K562 (cell line): ENCODE data around the gene ANXA4. TPM values are rescaled to one million over a fixed set of nuclear protein-coding genes. Genes with fewer than 3 reads are reported as not detected.

Experiments used
- EGR1 ChIP-seq: fragments of 450-650 bp; conservative IDR thresholded peaks from 2 replicates; pipeline ENCODE4 v1.6.1; 2017; ENCODE audit warnings: mild to moderate bottlenecking
- EP400 ChIP-seq: fragments of 450-650 bp; IDR thresholded peaks from 2 replicates; pipeline ENCODE4 v1.6.1; 2017; ENCODE audit warnings: antibody characterized with exemption, mild to moderate bottlenecking, moderate library complexity
- FOSL1 ChIP-seq: fragments of 200-800 bp; sonication (Bioruptor generic); conservative IDR thresholded peaks from 2 replicates; pipeline ENCODE4 v1.6.1; 2016; ENCODE audit warnings: missing genetic modification characterization, missing compliant biosample characterization
- GABPA ChIP-seq: fragments of 200-800 bp; sonication (Bioruptor generic); conservative IDR thresholded peaks from 2 replicates; pipeline ENCODE4 v1.6.1; 2016; ENCODE audit warnings: low read depth, missing genetic modification characterization, missing compliant biosample characterization
- GATA2 ChIP-seq: sonication (generic); formaldehyde crosslinking; IDR thresholded peaks from 2 replicates; pipeline ENCODE4 v1.4.0; 2020; ENCODE audit warnings: mild to moderate bottlenecking, missing genetic modification reagents
- JUND ChIP-seq, 2 experiments: IDR thresholded peaks; 2 replicates in 1 of 2; 3 replicates in 1 of 2; pipeline ENCODE4 v1.6.1; 2011; ENCODE audit warnings: borderline replicate concordance in 2 of 2, low read depth in 2 of 2, low read length in 2 of 2, improper control_type of control experiment in 1 of 2, missing biosample characterization in 1 of 2, missing genetic modification characterization in 1 of 2, missing genetic modification reagents in 1 of 2
- KDM5B ChIP-seq: fragments of 200-600 bp; sonication (generic); IDR thresholded peaks from 2 replicates; pipeline ENCODE4 v1.6.1; 2012; ENCODE audit warnings: low read depth, mild to moderate bottlenecking, moderate library complexity, low read length, control low read depth, inconsistent platforms; ENCODE audit not compliant: insufficient replicate concordance
- MTA2 ChIP-seq: fragments of 450-650 bp; IDR thresholded peaks from 2 replicates; pipeline ENCODE4 v1.6.1; 2016; ENCODE audit warnings: low read depth
- MYNN ChIP-seq, 2 experiments: sonication (generic); formaldehyde crosslinking in 1 of 2; IDR thresholded peaks; 2 replicates each; pipeline versions ENCODE4 v1.5.0 to v1.6.1; 2016 to 2020; ENCODE audit warnings: antibody characterized with exemption in 1 of 2, missing genetic modification reagents in 1 of 2
- NR3C1 ChIP-seq: sonication (generic); formaldehyde crosslinking; IDR thresholded peaks from 2 replicates; pipeline ENCODE4 v1.8.1; 2022; ENCODE audit warnings: missing genetic modification reagents
- PURB ChIP-seq: sonication (generic); formaldehyde crosslinking; IDR thresholded peaks from 2 replicates; pipeline ENCODE4 v1.9.0; 2021; ENCODE audit warnings: low read depth, mild to moderate bottlenecking, missing genetic modification reagents
- SIRT6 ChIP-seq: IDR thresholded peaks from one replicate; pipeline ENCODE4 v1.6.1; 2012; ENCODE audit warnings: low read depth, mild to moderate bottlenecking, control low read depth, inconsistent platforms, low read length, moderate library complexity
- SRSF7 ChIP-seq: fragments of 200-400 bp; formaldehyde crosslinking; optimal IDR thresholded peaks from 2 replicates; pipeline ENCODE3; 2017; ENCODE audit warnings: mild to moderate bottlenecking, low read depth, low read length
- TOE1 ChIP-seq, 2 experiments: fragments of 450-650 bp in 1 of 2; sonication (generic) in 1 of 2; formaldehyde crosslinking in 1 of 2; IDR thresholded peaks; 2 replicates each; pipeline versions ENCODE4 v1.7.1 to v1.8.0; 2016 to 2022; ENCODE audit warnings: borderline replicate concordance in 2 of 2, mild to moderate bottlenecking in 2 of 2, antibody characterized with exemption in 1 of 2, inconsistent platforms in 1 of 2, low read depth in 1 of 2, missing genetic modification reagents in 1 of 2, moderate library complexity in 1 of 2
- ZNF354B ChIP-seq: fragments of 250-450 bp; sonication (Bioruptor Pico); IDR thresholded peaks from 2 replicates; pipeline ENCODE4 v1.4.0; 2020
- ZNF398 ChIP-seq: fragments of 250-450 bp; sonication (Bioruptor Pico); IDR thresholded peaks from 2 replicates; pipeline ENCODE4 v1.8.0; 2021; ENCODE audit warnings: moderate library complexity, mild to moderate bottlenecking, inconsistent platforms
- polyA plus RNA-seq, 8 experiments: library from polyadenylated mRNA; depleted of rRNA in 4 of 8; stranded (reverse) in 5 of 8; unstranded in 3 of 8; fragments of >200 nt; fragmentation: Nextera tagmentation in 2 of 8; fragmentation: Illumina TruSeq in 1 of 8; extraction: Ambion mirVana in 2 of 8; extraction: Trizol in 1 of 8; gene quantifications; 2 replicates each; pipeline versions ENCODE4 v1.2.1 to v1.2.3, GENCODE V29; 2011 to 2014; ENCODE audit warnings: inconsistent platforms in 1 of 8, missing spikeins in 1 of 8
- total RNA-seq, 7 experiments: library from RNA; depleted of rRNA in 6 of 7; stranded (reverse); fragments of >200 nt in 6 of 7; fragmentation: Illumina TruSeq in 2 of 7; extraction: Trizol in 2 of 7; gene quantifications; 2 replicates each; pipeline versions ENCODE4 v1.2.1 to v1.2.3, GENCODE V29; 2011 to 2021; ENCODE audit warnings: low replicate concordance in 1 of 7
- TF ChIP-seq, protein P1 (sequence below): fragments of 250-450 bp; sonication (Bioruptor Pico); IDR thresholded peaks from 2 replicates; pipeline ENCODE4 v1.9.0; 2021; ENCODE audit warnings: mild to moderate bottlenecking, inconsistent platforms
- TF ChIP-seq, protein P2 (sequence below): sonication (generic); formaldehyde crosslinking; IDR thresholded peaks from 2 replicates; pipeline ENCODE4 v1.9.0; 2022; ENCODE audit warnings: mild to moderate bottlenecking, missing genetic modification reagents

The ANXA4 gene
- total and polyA plus RNA-seq, 9 of the 15 experiments (the other 6 are each of a cell fraction or from before 2014, with no cell fraction given), result 3.4 to 13.6 (median 11.6) TPM

DNA sequence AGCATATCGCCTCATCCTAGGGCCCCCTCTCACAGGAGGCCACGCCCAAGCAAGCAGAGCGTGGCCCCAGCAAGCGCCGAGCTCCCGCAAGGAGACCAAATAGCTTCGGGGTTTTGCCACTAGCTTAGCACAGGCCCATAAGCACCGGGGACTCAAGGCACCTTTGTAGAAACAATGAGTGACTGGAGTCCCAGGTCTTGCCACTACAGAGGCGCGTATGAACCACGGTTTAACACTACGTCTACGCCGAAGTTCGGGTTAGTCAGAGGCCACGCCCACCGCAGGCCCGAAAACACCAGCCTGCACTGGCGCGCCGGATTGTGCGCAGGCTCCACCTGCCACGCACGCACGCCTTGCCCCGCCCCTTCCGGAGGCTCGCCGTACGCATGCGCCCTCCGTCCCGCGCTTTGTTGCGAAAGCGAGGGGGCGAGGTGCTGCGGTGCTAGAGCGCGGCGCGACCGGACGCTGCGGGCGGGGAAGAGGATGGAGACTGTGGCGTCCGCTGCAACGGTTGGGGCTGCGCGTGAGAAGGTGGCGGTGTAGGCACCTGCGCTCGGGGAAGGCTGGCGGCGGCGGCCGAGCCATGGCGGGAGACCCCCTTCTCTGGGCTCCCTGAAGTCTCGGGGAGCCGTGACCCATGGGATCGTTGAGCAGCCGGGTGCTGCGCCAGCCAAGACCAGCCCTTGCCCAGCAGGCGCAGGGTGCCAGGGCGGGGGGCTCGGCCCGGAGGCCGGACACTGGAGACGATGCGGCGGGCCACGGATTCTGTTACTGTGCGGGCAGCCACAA, 87.5 kb downstream of the ANXA4 start, which contains the start of gene GMCL1 (continued):
- TF ChIP-seq JUND (IDR thresholded peaks at IDR 0.05; ENCODE audit: borderline replicate concordance, low read depth, low read length) (peak; percentile 27; the same call in 1 of the 2 replicates), JUND (tag; IDR thresholded peaks at IDR 0.05; ENCODE audit: borderline replicate concordance, low read depth, low read length) (no peak), FOSL1 (tag) (peak; percentile 48; the same call in 1 of the 2 replicates), TOE1 (IDR thresholded peaks at IDR 0.05; ENCODE audit: borderline replicate concordance) (0 out of 2 replicates have a peak, but pooled peaks have one; percentile 13), TOE1 (CRISPR knock-in tag; IDR thresholded peaks at IDR 0.05; ENCODE audit: borderline replicate concordance, low read depth) (peak; percentile 86; the same call in 1 of the 2 replicates), EGR1 (peak; percentile 89), SIRT6 (no peak), PURB (CRISPR knock-in tag) (no peak), MTA2 (no peak), SRSF7 (no peak), MYNN (IDR thresholded peaks at IDR 0.05) (no peak), MYNN (CRISPR knock-in tag; IDR thresholded peaks at IDR 0.05) (no peak), GABPA (peak; percentile 88), GATA2 (CRISPR knock-in tag) (no peak), EP400 (peak; percentile 97), KDM5B (peak; percentile 72), ZNF398 (CRISPR knock-in tag) (no peak), ZNF354B (no peak), NR3C1 (CRISPR knock-in tag) (peak; percentile 42; the same call in 1 of the 2 replicates)
- TF ChIP-seq, protein P1, sequence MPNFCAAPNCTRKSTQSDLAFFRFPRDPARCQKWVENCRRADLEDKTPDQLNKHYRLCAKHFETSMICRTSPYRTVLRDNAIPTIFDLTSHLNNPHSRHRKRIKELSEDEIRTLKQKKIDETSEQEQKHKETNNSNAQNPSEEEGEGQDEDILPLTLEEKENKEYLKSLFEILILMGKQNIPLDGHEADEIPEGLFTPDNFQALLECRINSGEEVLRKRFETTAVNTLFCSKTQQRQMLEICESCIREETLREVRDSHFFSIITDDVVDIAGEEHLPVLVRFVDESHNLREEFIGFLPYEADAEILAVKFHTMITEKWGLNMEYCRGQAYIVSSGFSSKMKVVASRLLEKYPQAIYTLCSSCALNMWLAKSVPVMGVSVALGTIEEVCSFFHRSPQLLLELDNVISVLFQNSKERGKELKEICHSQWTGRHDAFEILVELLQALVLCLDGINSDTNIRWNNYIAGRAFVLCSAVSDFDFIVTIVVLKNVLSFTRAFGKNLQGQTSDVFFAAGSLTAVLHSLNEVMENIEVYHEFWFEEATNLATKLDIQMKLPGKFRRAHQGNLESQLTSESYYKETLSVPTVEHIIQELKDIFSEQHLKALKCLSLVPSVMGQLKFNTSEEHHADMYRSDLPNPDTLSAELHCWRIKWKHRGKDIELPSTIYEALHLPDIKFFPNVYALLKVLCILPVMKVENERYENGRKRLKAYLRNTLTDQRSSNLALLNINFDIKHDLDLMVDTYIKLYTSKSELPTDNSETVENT (CRISPR knock-in tag), result no peak; the same call in 1 of the 2 replicates
- TF ChIP-seq, protein P2, sequence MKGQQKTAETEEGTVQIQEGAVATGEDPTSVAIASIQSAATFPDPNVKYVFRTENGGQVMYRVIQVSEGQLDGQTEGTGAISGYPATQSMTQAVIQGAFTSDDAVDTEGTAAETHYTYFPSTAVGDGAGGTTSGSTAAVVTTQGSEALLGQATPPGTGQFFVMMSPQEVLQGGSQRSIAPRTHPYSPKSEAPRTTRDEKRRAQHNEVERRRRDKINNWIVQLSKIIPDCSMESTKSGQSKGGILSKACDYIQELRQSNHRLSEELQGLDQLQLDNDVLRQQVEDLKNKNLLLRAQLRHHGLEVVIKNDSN (CRISPR knock-in tag), result peak; percentile 58
